ENCODE results near the gene NACAD.
A peak's percentile ranks its signal among the peaks of the same experiment; 100 is the strongest.

The NACAD gene

DNA sequence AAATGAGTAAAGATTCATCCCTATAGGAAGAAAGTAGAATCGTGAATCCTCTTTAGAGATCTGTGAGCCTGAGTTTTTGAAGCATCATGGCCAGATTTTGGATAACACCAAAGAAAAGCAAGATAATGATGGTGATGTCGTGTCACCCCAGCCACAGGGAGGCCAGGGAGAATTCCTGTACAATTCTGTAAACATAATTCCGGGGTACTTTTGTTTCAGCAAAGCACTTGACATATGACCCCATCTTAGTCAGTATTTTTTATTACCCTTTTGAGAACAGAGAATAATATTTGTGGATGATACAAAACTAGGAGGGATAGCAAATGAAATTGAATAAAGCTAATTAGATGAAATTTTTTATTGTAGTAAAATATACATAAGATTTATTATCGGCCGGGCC is 33.8 kb downstream of the NACAD start:
- H3K36me3 ChIP-seq (ENCODE audit: control insufficient read depth, insufficient read depth, low read length), result no peaks in the 10 kb centered on the region
- H3K4me1 ChIP-seq (ENCODE audit: control insufficient read depth, insufficient read depth, low read length), result no peaks in the 10 kb centered on the region
- no peaks in the 10 kb centered on the region for H3K27me3 ChIP-seq (ENCODE audit: control insufficient read depth, insufficient read depth, low read length, poor library complexity, severe bottlenecking)
- H3K4me3 ChIP-seq (ENCODE audit: insufficient read depth, low read depth, low read length), result no peak overlapping the region
- WGBS, 2 experiments, result 95 to 99% methylated on average over 5 of the region's 5 CpGs
- no peaks in the 10 kb centered on the region for H3K9me3 ChIP-seq (ENCODE audit: control insufficient read depth, low read length)
- H3K27ac ChIP-seq (ENCODE audit: insufficient read depth, low read depth, low read length, poor library complexity, severe bottlenecking), result no peak overlapping the region

DNA sequence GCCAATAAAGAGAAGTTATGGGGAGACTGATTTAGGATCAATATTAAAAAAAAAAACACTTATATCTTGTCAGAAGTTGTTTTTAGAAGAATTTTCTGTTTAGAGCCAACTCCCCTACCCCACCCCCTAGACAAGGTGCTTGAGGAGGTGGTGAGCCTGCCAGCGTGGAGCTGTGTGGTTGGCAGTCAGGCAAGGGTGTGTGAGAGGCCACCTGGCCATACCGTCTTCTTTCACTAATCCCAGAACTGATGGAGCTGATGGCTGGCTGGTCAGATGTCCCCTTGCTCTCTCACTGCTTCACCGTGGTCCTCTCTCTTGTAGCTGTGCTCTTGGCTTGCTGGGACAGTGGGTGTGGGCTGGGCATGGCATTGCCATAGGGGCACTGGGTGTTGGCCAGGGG is 34.3 kb downstream of the NACAD start:
- no peaks in the 10 kb centered on the region for H3K4me1 ChIP-seq (ENCODE audit: control insufficient read depth, insufficient read depth, low read length)
- no peak overlapping the region for H3K4me3 ChIP-seq (ENCODE audit: insufficient read depth, low read depth, low read length)
- H3K9me3 ChIP-seq (ENCODE audit: control insufficient read depth, low read length), result no peaks in the 10 kb centered on the region
- H3K27ac ChIP-seq (ENCODE audit: insufficient read depth, low read depth, low read length, poor library complexity, severe bottlenecking), result no peak overlapping the region
- WGBS, 2 experiments, result 96% methylated on average over 3 of the region's 3 CpGs
- H3K27me3 ChIP-seq (ENCODE audit: control insufficient read depth, insufficient read depth, low read length, poor library complexity, severe bottlenecking), result no peaks in the 10 kb centered on the region
- H3K36me3 ChIP-seq (ENCODE audit: control insufficient read depth, insufficient read depth, low read length), result no peaks in the 10 kb centered on the region

DNA sequence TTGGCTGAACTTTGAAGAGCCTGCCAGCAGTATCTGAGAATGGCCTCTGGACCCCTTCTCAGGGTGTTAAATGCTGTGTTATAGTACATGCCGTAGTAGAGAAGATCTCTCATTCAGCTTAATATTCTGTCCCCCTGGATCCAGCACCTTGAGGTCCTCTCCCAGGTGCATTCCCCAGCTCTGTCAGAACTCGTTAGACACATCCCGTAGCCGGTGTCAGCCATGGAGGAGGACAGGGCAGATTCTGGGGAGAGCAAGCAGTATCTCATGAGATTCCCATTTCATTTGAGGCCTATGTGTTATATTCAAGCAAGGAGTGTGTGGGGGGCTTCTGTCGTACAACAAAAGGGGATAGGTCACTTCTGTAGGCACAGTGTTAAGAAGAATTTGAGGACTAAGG is 34.8 kb downstream of the NACAD start:
- no peak overlapping the region for H3K4me3 ChIP-seq (ENCODE audit: insufficient read depth, low read depth, low read length)
- H3K27me3 ChIP-seq (ENCODE audit: control insufficient read depth, insufficient read depth, low read length, poor library complexity, severe bottlenecking), result no peaks in the 10 kb centered on the region
- 95 to 99% methylated on average over 5 of the region's 5 CpGs for WGBS, 2 experiments
- H3K4me1 ChIP-seq (ENCODE audit: control insufficient read depth, insufficient read depth, low read length), result no peaks in the 10 kb centered on the region
- H3K9me3 ChIP-seq (ENCODE audit: control insufficient read depth, low read length), result no peaks in the 10 kb centered on the region
- no peak overlapping the region for H3K27ac ChIP-seq (ENCODE audit: insufficient read depth, low read depth, low read length, poor library complexity, severe bottlenecking)
- H3K36me3 ChIP-seq (ENCODE audit: control insufficient read depth, insufficient read depth, low read length), result no peaks in the 10 kb centered on the region

DNA sequence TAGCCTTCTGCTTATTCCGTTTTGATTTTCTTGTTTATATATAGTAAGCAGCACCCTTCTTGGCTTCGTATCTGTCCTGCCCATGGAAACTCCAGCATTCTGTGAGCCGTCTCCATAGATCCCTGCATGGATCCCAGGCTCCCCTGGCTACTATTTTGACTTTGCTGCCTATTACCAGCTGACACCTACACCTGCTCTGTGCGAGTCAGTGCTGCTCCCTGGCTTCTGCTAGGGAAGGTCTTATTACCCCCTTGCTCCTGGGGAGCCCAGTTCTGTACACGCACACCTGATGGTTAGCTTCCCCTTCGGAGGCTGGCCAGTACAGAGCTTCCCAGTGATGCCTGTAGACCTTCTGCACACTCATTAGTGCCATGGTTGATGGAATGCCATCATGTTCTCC is 35.4 kb downstream of the NACAD start:
- no peak overlapping the region for H3K4me3 ChIP-seq (ENCODE audit: insufficient read depth, low read depth, low read length)
- H3K36me3 ChIP-seq (ENCODE audit: control insufficient read depth, insufficient read depth, low read length), result no peaks in the 10 kb centered on the region
- no peaks in the 10 kb centered on the region for H3K4me1 ChIP-seq (ENCODE audit: control insufficient read depth, insufficient read depth, low read length)
- H3K27me3 ChIP-seq (ENCODE audit: control insufficient read depth, insufficient read depth, low read length, poor library complexity, severe bottlenecking), result no peaks in the 10 kb centered on the region
- 91 to 93% methylated on average over 6 of the region's 6 CpGs for WGBS, 2 experiments
- no peak overlapping the region for H3K27ac ChIP-seq (ENCODE audit: insufficient read depth, low read depth, low read length, poor library complexity, severe bottlenecking)
- no peaks in the 10 kb centered on the region for H3K9me3 ChIP-seq (ENCODE audit: control insufficient read depth, low read length)

DNA sequence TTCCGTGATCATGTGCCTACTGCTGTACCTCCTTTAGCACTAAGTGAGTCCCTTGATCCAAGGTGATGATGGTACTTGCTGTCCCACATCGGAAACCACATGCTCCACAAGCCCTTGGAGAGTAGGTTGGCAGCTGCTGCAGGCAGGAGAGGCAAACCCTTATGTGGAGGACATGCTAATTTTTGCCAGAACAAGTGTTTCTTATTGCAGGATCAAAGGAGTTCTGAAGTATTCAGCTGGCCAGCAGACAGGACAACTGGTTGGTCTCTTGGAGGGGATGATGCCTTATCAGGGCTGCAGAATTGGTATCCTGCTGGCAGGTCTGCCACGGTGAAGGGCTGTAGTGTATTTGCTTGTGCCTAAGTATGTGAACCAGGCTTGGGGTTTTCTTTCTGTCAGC is 36.8 kb downstream of the NACAD start:
- Histone ChIP-seq H3K36me3 (ENCODE audit: control insufficient read depth, insufficient read depth, low read length) (no peaks in the 10 kb centered on the region), H3K4me3 (ENCODE audit: insufficient read depth, low read depth, low read length) (no peak overlapping the region), H3K27me3 (ENCODE audit: control insufficient read depth, insufficient read depth, low read length, poor library complexity, severe bottlenecking) (no peaks in the 10 kb centered on the region), H3K4me1 (ENCODE audit: control insufficient read depth, insufficient read depth, low read length) (no peaks in the 10 kb centered on the region), H3K27ac (ENCODE audit: insufficient read depth, low read depth, low read length, poor library complexity, severe bottlenecking) (no peak overlapping the region), H3K9me3 (ENCODE audit: control insufficient read depth, low read length) (no peaks in the 10 kb centered on the region)
- WGBS, 2 experiments, result 77 to 82% methylated on average over 3 of the region's 3 CpGs

DNA sequence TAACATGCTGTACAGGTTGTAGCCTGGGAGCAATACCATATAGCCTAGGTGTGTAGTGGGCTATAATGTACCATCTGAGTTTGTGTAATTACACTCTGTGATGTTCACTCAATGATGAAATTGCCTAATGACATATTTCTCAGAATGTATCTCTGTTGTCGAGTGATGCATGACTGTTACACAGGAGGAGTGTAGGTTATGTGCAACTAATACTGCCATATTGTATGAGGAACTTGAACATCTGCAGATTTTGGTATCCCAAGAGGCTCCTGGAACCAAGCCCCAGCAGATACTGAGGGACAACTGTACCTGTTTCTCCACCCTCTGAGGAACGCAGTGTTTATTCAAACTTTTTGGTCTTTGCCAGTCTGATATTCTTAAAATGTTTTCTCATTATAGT is 38.6 kb downstream of the NACAD start:
- Histone ChIP-seq H3K4me3 (ENCODE audit: insufficient read depth, low read depth, low read length) (no peak overlapping the region), H3K4me1 (ENCODE audit: control insufficient read depth, insufficient read depth, low read length) (no peaks in the 10 kb centered on the region), H3K27ac (ENCODE audit: insufficient read depth, low read depth, low read length, poor library complexity, severe bottlenecking) (no peak overlapping the region), H3K27me3 (ENCODE audit: control insufficient read depth, insufficient read depth, low read length, poor library complexity, severe bottlenecking) (no peaks in the 10 kb centered on the region), H3K9me3 (ENCODE audit: control insufficient read depth, low read length) (no peaks in the 10 kb centered on the region), H3K36me3 (ENCODE audit: control insufficient read depth, insufficient read depth, low read length) (no peaks in the 10 kb centered on the region)
- WGBS, 2 experiments, result 68% methylated on average over 2 of the region's 2 CpGs

DNA sequence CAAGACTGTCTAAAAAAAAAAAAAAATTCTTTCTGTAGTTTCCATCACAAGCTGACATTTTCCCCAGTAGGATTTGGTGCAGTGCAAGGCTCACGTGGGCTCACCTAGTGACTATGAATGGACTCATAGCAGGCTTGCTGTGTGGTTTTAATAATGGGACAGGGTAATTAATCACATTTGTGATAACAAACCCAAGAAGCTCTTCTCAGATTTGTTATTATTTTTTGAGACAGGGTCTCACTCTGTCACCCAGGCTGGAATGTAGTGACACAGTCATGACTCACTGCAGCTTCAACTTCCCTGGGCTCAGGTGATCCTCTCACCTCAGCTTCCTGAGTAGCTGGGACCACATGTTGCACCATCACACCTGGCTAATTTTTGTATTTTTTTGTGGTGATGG is 40.0 kb downstream of the NACAD start:
- Histone ChIP-seq H3K4me3 (ENCODE audit: insufficient read depth, low read depth, low read length) (no peak overlapping the region), H3K9me3 (ENCODE audit: control insufficient read depth, low read length) (no peaks in the 10 kb centered on the region), H3K4me1 (ENCODE audit: control insufficient read depth, insufficient read depth, low read length) (no peaks in the 10 kb centered on the region), H3K27me3 (ENCODE audit: control insufficient read depth, insufficient read depth, low read length, poor library complexity, severe bottlenecking) (no peaks in the 10 kb centered on the region), H3K36me3 (ENCODE audit: control insufficient read depth, insufficient read depth, low read length) (peaks cover 6% of the 10 kb centered on the region), H3K27ac (ENCODE audit: insufficient read depth, low read depth, low read length, poor library complexity, severe bottlenecking) (no peak overlapping the region)
- WGBS, 2 experiments, result 88 to 94% methylated on average over 1 of the region's 1 CpG

DNA sequence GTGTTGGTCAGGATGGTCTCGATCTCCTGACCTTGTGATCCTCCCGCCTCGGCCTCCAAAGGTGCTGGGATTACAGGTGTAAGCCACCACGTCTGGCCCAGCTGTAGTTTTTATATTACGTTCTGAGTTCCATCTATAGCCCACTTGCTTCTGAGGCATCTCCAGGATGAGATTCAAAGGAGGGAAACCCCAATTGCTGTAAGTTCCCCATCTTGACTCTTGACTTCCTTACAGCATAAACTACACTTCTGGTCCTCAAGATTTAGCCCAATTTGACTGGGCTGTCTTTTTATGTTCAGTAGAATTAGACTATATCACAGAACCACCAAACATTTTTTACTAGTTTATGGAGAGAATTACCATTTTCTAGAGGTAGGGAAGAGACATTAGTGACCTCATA is 44.4 kb downstream of the NACAD start:
- WGBS, 2 experiments, result 86 to 87% methylated on average over 5 of the region's 5 CpGs
- H3K4me1 ChIP-seq (ENCODE audit: control insufficient read depth, insufficient read depth, low read length), result no peaks in the 10 kb centered on the region
- no peak overlapping the region for H3K4me3 ChIP-seq (ENCODE audit: insufficient read depth, low read depth, low read length)
- H3K36me3 ChIP-seq (ENCODE audit: control insufficient read depth, insufficient read depth, low read length), result peaks cover 6% of the 10 kb centered on the region
- no peaks in the 10 kb centered on the region for H3K9me3 ChIP-seq (ENCODE audit: control insufficient read depth, low read length)
- no peak overlapping the region for H3K27ac ChIP-seq (ENCODE audit: insufficient read depth, low read depth, low read length, poor library complexity, severe bottlenecking)
- no peaks in the 10 kb centered on the region for H3K27me3 ChIP-seq (ENCODE audit: control insufficient read depth, insufficient read depth, low read length, poor library complexity, severe bottlenecking)

DNA sequence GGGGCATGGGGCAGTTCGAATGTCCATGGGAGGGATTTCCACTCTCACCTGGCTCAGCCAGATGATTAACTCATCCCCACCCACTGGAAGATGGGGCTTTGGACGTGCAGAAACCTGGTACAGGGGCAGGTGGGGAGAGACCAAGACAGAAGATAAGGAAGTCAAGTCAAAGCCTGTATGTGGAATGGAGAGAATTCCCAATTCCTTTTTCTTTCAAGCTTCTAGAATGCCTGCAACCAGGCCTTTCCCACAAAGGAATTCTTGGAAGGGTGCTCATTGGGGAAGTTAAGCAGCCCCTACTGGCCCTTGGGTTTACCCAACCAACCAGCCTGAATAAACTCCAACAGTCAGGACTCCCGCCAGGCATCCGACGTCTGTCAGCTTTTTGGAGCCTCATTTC is 49.7 kb downstream of the NACAD start:
- Histone ChIP-seq H3K9me3 (ENCODE audit: control insufficient read depth, low read length) (no peaks in the 10 kb centered on the region), H3K36me3 (ENCODE audit: control insufficient read depth, insufficient read depth, low read length) (peaks cover 8% of the 10 kb centered on the region), H3K27me3 (ENCODE audit: control insufficient read depth, insufficient read depth, low read length, poor library complexity, severe bottlenecking) (no peaks in the 10 kb centered on the region), H3K4me1 (ENCODE audit: control insufficient read depth, insufficient read depth, low read length) (peaks cover 14% of the 10 kb centered on the region), H3K27ac (ENCODE audit: insufficient read depth, low read depth, low read length, poor library complexity, severe bottlenecking) (no peak overlapping the region), H3K4me3 (ENCODE audit: insufficient read depth, low read depth, low read length) (no peak overlapping the region)
- WGBS, 2 experiments, result 93 to 94% methylated on average over 5 of the region's 5 CpGs

DNA sequence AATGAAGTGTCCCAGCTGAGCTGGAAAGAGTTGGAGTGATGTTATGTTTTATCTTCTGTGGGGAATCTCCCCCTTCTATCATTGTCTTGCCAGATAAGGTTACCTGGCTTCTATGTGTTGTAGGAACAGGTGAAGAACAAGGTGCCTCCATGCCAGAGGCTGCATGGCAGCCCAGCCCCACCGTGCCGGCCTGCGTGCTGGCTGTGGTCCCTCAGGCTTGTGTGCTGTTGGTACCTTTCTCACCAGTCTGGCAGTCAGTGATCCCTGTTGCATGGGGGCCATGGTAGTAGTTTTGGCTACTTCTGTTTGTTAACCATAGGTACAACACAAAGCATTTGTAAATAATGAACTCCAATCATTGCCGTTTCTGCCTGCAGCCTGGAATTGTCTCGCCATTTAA is 50.9 kb downstream of the NACAD start:
- peaks cover 7% of the 10 kb centered on the region for H3K36me3 ChIP-seq (ENCODE audit: control insufficient read depth, insufficient read depth, low read length)
- H3K4me1 ChIP-seq (ENCODE audit: control insufficient read depth, insufficient read depth, low read length), result peaks cover 14% of the 10 kb centered on the region

DNA sequence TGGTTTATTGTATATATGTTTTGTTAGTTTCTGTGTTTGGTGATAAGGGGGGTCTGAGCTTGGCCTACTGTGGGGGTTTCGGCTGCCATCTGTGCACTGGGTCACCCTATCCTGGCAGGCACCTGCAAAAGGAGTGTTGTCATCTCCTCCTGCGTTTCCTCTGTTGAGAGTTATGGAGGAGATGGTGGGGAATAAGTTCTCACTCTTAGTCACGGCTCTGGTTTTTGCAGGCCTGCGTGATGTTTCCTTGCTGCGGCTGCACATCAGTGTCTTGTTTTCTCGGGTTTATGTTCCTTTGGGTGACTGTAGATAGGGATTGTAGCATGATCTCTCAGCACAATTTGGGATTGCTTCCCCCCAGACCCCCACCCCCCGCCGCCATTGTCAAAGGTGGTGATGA is 52.0 kb downstream of the NACAD start:
- 79 to 90% methylated on average over 6 to 8 of the region's 8 CpGs for WGBS, 2 experiments
- H3K27me3 ChIP-seq (ENCODE audit: control insufficient read depth, insufficient read depth, low read length, poor library complexity, severe bottlenecking), result no peaks in the 10 kb centered on the region
- peak overlapping the region; percentile 46 for H3K27ac ChIP-seq (ENCODE audit: insufficient read depth, low read depth, low read length, poor library complexity, severe bottlenecking)
- H3K9me3 ChIP-seq (ENCODE audit: control insufficient read depth, low read length), result no peaks in the 10 kb centered on the region
- peaks cover 7% of the 10 kb centered on the region for H3K36me3 ChIP-seq (ENCODE audit: control insufficient read depth, insufficient read depth, low read length)
- H3K4me1 ChIP-seq (ENCODE audit: control insufficient read depth, insufficient read depth, low read length), result peaks cover 17% of the 10 kb centered on the region
- H3K4me3 ChIP-seq (ENCODE audit: insufficient read depth, low read depth, low read length), result no peak overlapping the region

More for the DNA sequence above, 50.9 kb downstream of the NACAD start:
- Histone ChIP-seq H3K9me3 (ENCODE audit: control insufficient read depth, low read length) (no peaks in the 10 kb centered on the region), H3K27ac (ENCODE audit: insufficient read depth, low read depth, low read length, poor library complexity, severe bottlenecking) (no peak overlapping the region), H3K4me3 (ENCODE audit: insufficient read depth, low read depth, low read length) (no peak overlapping the region), H3K27me3 (ENCODE audit: control insufficient read depth, insufficient read depth, low read length, poor library complexity, severe bottlenecking) (no peaks in the 10 kb centered on the region)
- 97% methylated on average over 5 of the region's 5 CpGs for WGBS, 2 experiments

Data from ectodermal cell (in vitro differentiated cells).